ENCODE results near the gene GFY. TPM values are rescaled to one million over a fixed set of nuclear protein-coding genes. Genes with fewer than 3 reads are reported as not detected.
A peak's percentile ranks its signal among the peaks of the same experiment; 100 is the strongest.
"Not testable (repeated sequence)": the region's sequence is repeated elsewhere in the genome, so short reads cannot be mapped to it uniquely, and the experiment has no call there.

The GFY gene
- total and polyA plus RNA-seq, 2 donors from 2014 or later, result not detected

GRCh38 chr19:49442771-49443365 lies 17.7 kb downstream of the GFY start:
- Histone ChIP-seq H3K9me3 (ENCODE audit: control insufficient read depth in 2 of 3, insufficient read depth in 1 of 3, low read length in 3 of 3) (no peaks in the 10 kb centered on the region), H3K4me3 (ENCODE audit: low read length in 3 of 3) (peak overlapping the region; percentile 51 to 63 (median 58)), H3K9ac (ENCODE audit: low read length in 3 of 3) (peak overlapping the region in 2 of 3 donors; percentile 27 to 37), H3K27me3 (ENCODE audit: control insufficient read depth, insufficient read depth, low read length) (peaks cover 33% of the 10 kb centered on the region), H3K36me3 (ENCODE audit: control insufficient read depth in 2 of 3, insufficient read depth in 3 of 3, low read length in 3 of 3) (peaks cover 0 to 4% (median 0%) of the 10 kb centered on the region in 3 donors), H3K4me1 (ENCODE audit: control insufficient read depth in 2 of 3, insufficient read depth in 2 of 3, low read depth in 1 of 3, low read length in 3 of 3) (peaks cover 0 to 2% (median 0%) of the 10 kb centered on the region in 3 donors), H3K27ac (ENCODE audit: low read depth in 2 of 2, low read length in 2 of 2) (peak overlapping the region; percentile 74 to 78)
- no peak for TF ChIP-seq CTCF (IDR thresholded peaks at IDR 0.05; ENCODE audit: borderline replicate concordance, extremely low read depth, insufficient read depth)
- DNase-seq (peak; percentile 90 to 98 (median 95)), FAIRE-seq (no peak)
- intact Hi-C loops (cut with DNase I), result loop anchor here (10.0 kb wide), 1 partner anchor 48 kb away; no protein-coding TSS in a partner anchor

GRCh38 chr19:49443366-49444099 lies 18.3 kb downstream of the GFY start:
- H3K4me3 ChIP-seq (ENCODE audit: low read length in 3 of 3), result peak overlapping the region; percentile 51 to 63 (median 58)
- peak; percentile 95 to 98 (median 97) for DNase-seq
- peak; percentile 29 for FAIRE-seq
- peak; percentile 91 for TF ChIP-seq CTCF (IDR thresholded peaks at IDR 0.05; ENCODE audit: borderline replicate concordance, extremely low read depth, insufficient read depth)
- intact Hi-C loops (cut with DNase I), result loop anchor here (10.0 kb wide), 1 partner anchor 49 kb away; no protein-coding TSS in a partner anchor
- peak overlapping the region; percentile 74 to 78 for H3K27ac ChIP-seq (ENCODE audit: low read depth in 2 of 2, low read length in 2 of 2)
- peaks cover 27% of the 10 kb centered on the region for H3K27me3 ChIP-seq (ENCODE audit: control insufficient read depth, insufficient read depth, low read length)
- H3K4me1 ChIP-seq (ENCODE audit: control insufficient read depth in 2 of 3, insufficient read depth in 2 of 3, low read depth in 1 of 3, low read length in 3 of 3), result peaks cover 0 to 2% (median 0%) of the 10 kb centered on the region in 3 donors
- H3K9me3 ChIP-seq (ENCODE audit: control insufficient read depth in 2 of 3, insufficient read depth in 1 of 3, low read length in 3 of 3), result no peaks in the 10 kb centered on the region
- H3K9ac ChIP-seq (ENCODE audit: low read length in 3 of 3), result peak overlapping the region in 2 of 3 donors; percentile 27 to 37
- peaks cover 0 to 4% (median 0%) of the 10 kb centered on the region in 3 donors for H3K36me3 ChIP-seq (ENCODE audit: control insufficient read depth in 2 of 3, insufficient read depth in 3 of 3, low read length in 3 of 3)

GRCh38 chr19:49444100-49444700 lies 19.0 kb downstream of the GFY start:
- H3K36me3 ChIP-seq (ENCODE audit: control insufficient read depth in 2 of 3, insufficient read depth in 3 of 3, low read length in 3 of 3); DNase-seq; H3K4me1 ChIP-seq (ENCODE audit: control insufficient read depth in 2 of 3, insufficient read depth in 2 of 3, low read depth in 1 of 3, low read length in 3 of 3); FAIRE-seq; H3K4me3 ChIP-seq (ENCODE audit: low read length in 3 of 3); H3K9ac ChIP-seq (ENCODE audit: low read length in 3 of 3); H3K9me3 ChIP-seq (ENCODE audit: control insufficient read depth in 2 of 3, insufficient read depth in 1 of 3, low read length in 3 of 3): not testable (repeated sequence)
- intact Hi-C loops (cut with DNase I), result loop anchor here (10.0 kb wide), 1 partner anchor 49 kb away; no protein-coding TSS in a partner anchor
- peaks cover 20% of the 10 kb centered on the region for H3K27me3 ChIP-seq (ENCODE audit: control insufficient read depth, insufficient read depth, low read length)
- H3K27ac ChIP-seq (ENCODE audit: low read depth in 2 of 2, low read length in 2 of 2), result peak overlapping the region in 1 of 2 donors; percentile 2

Measured in kidney (tissue), 14 donors.